ENCODE measurements around the gene HOXA1.
"Not testable (repeated sequence)": the region's sequence is repeated elsewhere in the genome, so short reads cannot be mapped to it uniquely, and the experiment has no call there.

HOXA1 gene

GRCh38 chr7:27071622-27072390 lies 24.0 kb downstream of the HOXA1 start:
- in situ Hi-C loops (cut with MboI; ENCODE audit: low pct_unique_long_range_greater_than_20kb, low sequenced_read_pairs), result no loop called here
- DNase-seq, result peak; percentile 47

- in situ Hi-C loops (cut with MboI; ENCODE audit: low pct_unique_long_range_greater_than_20kb, low sequenced_read_pairs), result no loop called here
- DNase-seq, result no peak
Observed at GRCh38 chr7:27068259-27068658, 27.5 kb downstream of the HOXA1 start.

DNA sequence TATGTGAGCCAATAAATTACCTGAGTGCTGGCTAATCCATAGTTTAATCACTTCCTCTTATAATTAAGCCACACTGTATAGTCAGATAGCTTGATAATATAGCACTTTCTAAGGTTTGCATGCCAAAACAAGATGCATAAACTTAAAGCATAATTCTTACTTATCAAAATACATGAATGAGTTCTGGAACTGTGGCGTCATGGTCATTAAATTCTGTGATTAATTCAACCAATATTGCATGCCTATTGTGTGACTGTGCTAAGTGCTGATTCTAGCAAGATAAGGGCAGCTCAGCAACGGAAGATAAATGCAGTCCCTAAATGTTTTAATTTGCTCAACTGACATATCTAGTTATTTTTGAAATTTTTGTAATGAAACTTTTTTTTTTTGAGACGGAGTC lies 29.7 kb downstream of the HOXA1 start:
- in situ Hi-C loops (cut with MboI; ENCODE audit: low pct_unique_long_range_greater_than_20kb, low sequenced_read_pairs), result no loop called here
- DNase-seq, result no peak

GRCh38 chr7:27065709-27066108 lies 30.1 kb downstream of the HOXA1 start:
- no peak for DNase-seq
- in situ Hi-C loops (cut with MboI; ENCODE audit: low pct_unique_long_range_greater_than_20kb, low sequenced_read_pairs), result no loop called here

DNA sequence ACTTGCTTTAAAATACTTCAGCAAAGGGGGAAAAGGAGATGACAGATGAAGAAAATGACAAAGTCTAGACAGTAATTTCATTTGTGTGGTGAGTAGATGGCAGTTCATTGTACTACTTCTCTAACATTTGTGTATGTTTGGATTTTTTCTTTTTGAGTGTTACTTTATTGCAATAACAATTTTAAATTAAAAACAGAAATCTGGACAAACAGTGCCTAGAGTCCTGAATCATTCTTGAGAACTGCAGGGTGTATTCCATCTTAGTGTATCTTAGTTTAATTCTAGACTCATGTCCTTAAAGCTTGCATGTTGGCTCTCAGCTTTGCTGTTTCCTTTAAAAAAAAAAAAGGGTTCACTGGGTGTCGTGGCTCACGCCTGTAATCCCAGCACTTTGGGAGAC lies 31.1 kb downstream of the HOXA1 start:
- no peak for DNase-seq
- in situ Hi-C loops (cut with MboI; ENCODE audit: low pct_unique_long_range_greater_than_20kb, low sequenced_read_pairs), result no loop called here

GRCh38 chr7:27064159-27064558 lies 31.6 kb downstream of the HOXA1 start:
- DNase-seq, result no peak
- in situ Hi-C loops (cut with MboI; ENCODE audit: low pct_unique_long_range_greater_than_20kb, low sequenced_read_pairs), result no loop called here

DNA sequence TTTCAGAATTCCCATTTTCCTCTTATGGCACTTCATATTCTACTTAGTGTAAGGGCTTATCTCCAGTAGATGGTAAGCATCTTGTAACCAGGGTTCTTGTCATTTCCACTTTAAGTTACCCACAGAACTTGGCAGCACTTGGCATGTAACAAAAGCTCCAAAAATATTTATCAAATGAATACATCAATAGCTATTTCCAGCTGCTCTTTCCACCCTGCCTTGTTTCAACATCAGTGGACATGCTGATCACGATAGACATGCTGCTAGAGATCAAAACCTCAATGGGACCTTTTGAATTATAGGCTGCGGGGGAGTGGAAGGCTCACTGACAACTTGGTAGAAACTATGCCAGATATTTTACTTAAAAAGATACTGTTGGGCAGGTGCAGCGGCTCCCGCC lies 32.9 kb downstream of the HOXA1 start:
- DNase-seq, result no peak
- in situ Hi-C loops (cut with MboI; ENCODE audit: low pct_unique_long_range_greater_than_20kb, low sequenced_read_pairs), result no loop called here

- in situ Hi-C loops (cut with MboI; ENCODE audit: low pct_unique_long_range_greater_than_20kb, low sequenced_read_pairs), result no loop called here
- no peak for DNase-seq
Observed at GRCh38 chr7:27053153-27053552, 42.6 kb downstream of the HOXA1 start.

GRCh38 chr7:27051451-27051850 lies 44.3 kb downstream of the HOXA1 start:
- no peak for DNase-seq
- in situ Hi-C loops (cut with MboI; ENCODE audit: low pct_unique_long_range_greater_than_20kb, low sequenced_read_pairs), result no loop called here

DNA sequence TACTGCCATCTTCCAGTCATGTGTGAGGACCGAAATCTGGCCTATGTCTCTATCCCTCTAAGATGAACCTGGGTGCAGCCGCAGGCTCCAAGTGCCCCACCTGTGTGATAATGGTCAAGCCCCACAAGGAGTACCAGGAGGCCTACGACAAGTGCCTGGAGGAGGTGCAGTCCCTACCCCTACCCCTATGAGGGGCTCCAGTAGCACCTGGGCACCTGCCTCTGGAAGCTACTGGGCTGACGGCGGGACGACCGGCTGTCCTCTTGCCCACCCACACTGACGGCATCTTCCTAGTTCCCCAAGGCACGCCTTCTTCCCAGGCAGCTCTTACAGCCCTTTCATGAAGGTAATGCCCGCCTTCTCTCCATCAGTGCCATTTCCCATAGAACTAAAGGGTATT lies 47.4 kb downstream of the HOXA1 start:
- DNase-seq, result no peak
- in situ Hi-C loops (cut with MboI; ENCODE audit: low pct_unique_long_range_greater_than_20kb, low sequenced_read_pairs), result no loop called here

DNA sequence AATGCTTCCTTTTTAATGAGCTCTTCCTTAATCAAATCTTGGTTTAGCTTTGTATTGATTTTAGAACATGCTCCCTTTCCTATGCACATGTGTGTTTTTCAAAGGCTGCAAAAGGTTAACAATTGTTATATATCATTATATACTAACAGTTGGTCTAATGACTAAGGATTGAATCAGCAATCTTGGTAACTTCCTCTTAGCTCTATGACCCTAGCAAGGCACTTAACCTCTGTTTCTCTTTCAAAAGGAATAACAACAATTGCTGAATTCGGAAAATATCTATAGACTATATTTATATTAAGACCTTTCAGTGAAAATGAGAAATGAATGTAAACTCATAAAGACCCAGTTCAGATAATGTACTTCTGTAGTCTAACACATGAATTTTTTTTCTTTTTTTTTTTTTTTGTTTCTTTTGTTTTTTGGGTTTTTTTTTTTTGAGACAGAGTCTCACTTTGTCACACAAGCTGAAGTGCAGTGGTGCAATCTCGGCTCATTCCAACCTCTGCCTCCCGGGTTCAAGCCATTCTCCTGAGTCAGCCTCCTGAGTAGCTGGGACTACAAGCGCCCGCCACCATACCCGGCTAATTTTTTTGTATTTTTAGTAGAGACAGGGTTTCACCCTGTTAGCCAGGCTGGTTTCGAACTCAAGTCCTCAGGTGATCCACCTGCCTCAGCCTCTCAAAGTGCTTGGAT lies 48.8 kb downstream of the HOXA1 start:
- peak; percentile 20 for DNase-seq
- in situ Hi-C loops (cut with MboI; ENCODE audit: low pct_unique_long_range_greater_than_20kb, low sequenced_read_pairs), result no loop called here

GRCh38 chr7:27045972-27046371 lies 49.8 kb downstream of the HOXA1 start:
- DNase-seq; in situ Hi-C loops (cut with MboI; ENCODE audit: low pct_unique_long_range_greater_than_20kb, low sequenced_read_pairs): not testable (repeated sequence)

- in situ Hi-C loops (cut with MboI; ENCODE audit: low pct_unique_long_range_greater_than_20kb, low sequenced_read_pairs); DNase-seq: not testable (repeated sequence)
Observed at GRCh38 chr7:27045066-27045465, 50.7 kb downstream of the HOXA1 start.

Measured in KBM-7 (cell line).